Type B pancreatic cell (in vitro differentiated cells): ENCODE measurements around the gene VPS54. TPM values are rescaled to one million over a fixed set of nuclear protein-coding genes. Genes with fewer than 3 reads are reported as not detected.

Source experiments
- DNase-seq: peaks from one replicate; pipeline ENCODE4 v3.0.0; 2021; ENCODE audit warnings: mixed read lengths; ENCODE audit not compliant: unreplicated experiment; ENCODE audit errors: extremely low spot score
- H3K27ac Mint-ChIP-seq: 2 replicates; pipeline ENCODE4 v1.8.0; 2021; ENCODE audit warnings: mild to moderate bottlenecking, mixed read lengths
- H3K27me3 Mint-ChIP-seq: 2 replicates; pipeline ENCODE4 v1.8.0; 2021; ENCODE audit warnings: mixed read lengths
- H3K36me3 Mint-ChIP-seq: 2 replicates; pipeline ENCODE4 v1.8.0; 2021; ENCODE audit warnings: mixed read lengths
- H3K4me1 Mint-ChIP-seq: one replicate; pipeline ENCODE4 v1.8.0; 2021; ENCODE audit warnings: mixed read lengths; ENCODE audit not compliant: unreplicated experiment
- H3K4me3 Mint-ChIP-seq: 2 replicates; pipeline ENCODE4 v1.8.0; 2021; ENCODE audit warnings: mild to moderate bottlenecking, mixed read lengths
- H3K9me3 Mint-ChIP-seq: 2 replicates; pipeline ENCODE4 v1.8.0; 2021; ENCODE audit warnings: mixed read lengths
- total RNA-seq: library from RNA; stranded (reverse); gene quantifications from 2 replicates; pipeline ENCODE4 v1.2.1, GENCODE V29; 2021; ENCODE audit warnings: low replicate concordance
- TF ChIP-seq, protein P1 (sequence below): fragments of 200-600 bp; sonication (generic); conservative IDR thresholded peaks from 2 replicates; pipeline ENCODE4 v1.5.0; 2021; ENCODE audit warnings: antibody characterized with exemption, mild to moderate bottlenecking

VPS54 gene
- total RNA-seq, 1 donor from 2014 or later = 23.3 TPM

DNA sequence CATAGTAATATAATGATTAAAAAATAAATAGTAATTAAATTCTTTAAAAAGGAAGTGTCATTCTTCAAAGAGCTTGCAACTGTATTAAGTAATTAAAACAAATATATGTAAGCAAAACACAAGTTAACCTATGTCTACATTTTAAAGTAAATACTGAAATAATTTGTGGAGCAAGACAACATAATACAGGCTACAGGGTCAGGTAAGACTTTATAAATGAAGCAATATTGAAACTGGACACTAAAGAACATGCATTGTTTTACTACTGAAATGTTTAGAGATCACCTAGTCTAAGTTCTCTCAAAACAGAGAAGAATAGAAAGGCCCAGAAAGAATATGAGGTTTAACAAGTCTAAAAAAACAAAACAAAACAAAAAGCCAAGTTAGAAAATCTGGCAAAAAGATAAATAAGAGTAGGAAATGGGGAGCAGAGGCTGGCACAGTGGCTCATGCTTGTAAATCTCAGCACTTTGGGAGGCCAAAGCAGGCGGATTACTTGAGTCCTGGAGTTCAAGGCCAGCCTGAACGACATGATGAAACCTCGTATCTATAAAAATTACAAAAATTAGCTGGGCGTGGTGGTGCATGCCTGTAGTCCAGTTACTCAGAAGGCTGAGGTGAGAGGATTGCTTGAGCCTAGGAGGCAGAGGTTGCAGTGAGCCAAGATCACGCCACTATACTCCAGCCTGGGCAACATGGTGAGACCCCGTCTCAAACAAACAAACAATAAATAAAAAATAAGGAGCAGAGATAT lies 34.4 kb downstream of the VPS54 start:
- Mint-ChIP-seq H3K4me3 (no peak overlapping the region), H3K27ac (no peak overlapping the region), H3K36me3 (peaks cover 25% of the 10 kb centered on the region), H3K4me1 (peaks cover 8% of the 10 kb centered on the region), H3K9me3 (peaks cover 9% of the 10 kb centered on the region), H3K27me3 (no peaks in the 10 kb centered on the region)
- TF ChIP-seq, protein P1, sequence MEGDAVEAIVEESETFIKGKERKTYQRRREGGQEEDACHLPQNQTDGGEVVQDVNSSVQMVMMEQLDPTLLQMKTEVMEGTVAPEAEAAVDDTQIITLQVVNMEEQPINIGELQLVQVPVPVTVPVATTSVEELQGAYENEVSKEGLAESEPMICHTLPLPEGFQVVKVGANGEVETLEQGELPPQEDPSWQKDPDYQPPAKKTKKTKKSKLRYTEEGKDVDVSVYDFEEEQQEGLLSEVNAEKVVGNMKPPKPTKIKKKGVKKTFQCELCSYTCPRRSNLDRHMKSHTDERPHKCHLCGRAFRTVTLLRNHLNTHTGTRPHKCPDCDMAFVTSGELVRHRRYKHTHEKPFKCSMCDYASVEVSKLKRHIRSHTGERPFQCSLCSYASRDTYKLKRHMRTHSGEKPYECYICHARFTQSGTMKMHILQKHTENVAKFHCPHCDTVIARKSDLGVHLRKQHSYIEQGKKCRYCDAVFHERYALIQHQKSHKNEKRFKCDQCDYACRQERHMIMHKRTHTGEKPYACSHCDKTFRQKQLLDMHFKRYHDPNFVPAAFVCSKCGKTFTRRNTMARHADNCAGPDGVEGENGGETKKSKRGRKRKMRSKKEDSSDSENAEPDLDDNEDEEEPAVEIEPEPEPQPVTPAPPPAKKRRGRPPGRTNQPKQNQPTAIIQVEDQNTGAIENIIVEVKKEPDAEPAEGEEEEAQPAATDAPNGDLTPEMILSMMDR = no peak
- no peak for DNase-seq

DNA sequence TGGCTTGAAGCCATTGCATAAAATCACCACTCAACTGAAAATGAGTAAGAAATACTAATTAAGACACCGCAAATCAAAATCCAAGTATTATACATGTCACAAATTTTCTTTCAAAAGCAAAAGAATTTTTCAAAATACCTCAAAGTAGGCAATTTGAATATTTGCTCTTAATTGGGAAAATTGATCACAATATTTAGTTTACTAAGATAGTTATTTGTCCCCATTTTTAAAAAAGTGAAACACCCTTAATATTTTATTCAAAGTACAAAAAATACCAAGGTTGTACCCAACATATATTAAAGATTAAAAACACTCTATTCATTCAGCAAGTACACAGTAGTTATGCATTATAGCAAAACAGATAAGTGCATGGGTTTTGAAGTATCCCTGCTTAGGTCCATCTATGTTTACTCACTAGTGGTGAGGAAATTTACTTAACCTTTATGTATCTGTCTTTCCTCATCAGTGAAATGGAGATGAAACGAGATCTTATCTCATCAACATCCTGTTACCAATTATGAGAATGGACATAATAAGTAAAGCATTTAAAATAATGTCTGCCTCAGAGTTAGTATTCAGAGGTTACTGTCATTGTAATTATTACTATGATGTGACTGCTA lies 35.1 kb downstream of the VPS54 start:
- Mint-ChIP-seq H3K4me3 (no peak overlapping the region), H3K9me3 (peaks cover 9% of the 10 kb centered on the region), H3K27me3 (no peaks in the 10 kb centered on the region), H3K4me1 (peaks cover 8% of the 10 kb centered on the region), H3K27ac (no peak overlapping the region), H3K36me3 (peaks cover 25% of the 10 kb centered on the region)
- DNase-seq = no peak
- TF ChIP-seq, protein P1 = no peak

GRCh38 chr2:63982335-63982734 lies 36.9 kb downstream of the VPS54 start:
- no peaks in the 10 kb centered on the region for H3K9me3 Mint-ChIP-seq
- H3K4me3 Mint-ChIP-seq = no peak overlapping the region
- H3K27ac Mint-ChIP-seq = no peak overlapping the region
- TF ChIP-seq, protein P1 = no peak
- H3K4me1 Mint-ChIP-seq = peaks cover 8% of the 10 kb centered on the region
- no peaks in the 10 kb centered on the region for H3K27me3 Mint-ChIP-seq
- no peak for DNase-seq
- H3K36me3 Mint-ChIP-seq = peaks cover 28% of the 10 kb centered on the region

GRCh38 chr2:63981702-63982103 lies 37.5 kb downstream of the VPS54 start:
- DNase-seq = no peak

GRCh38 chr2:63980794-63981193 lies 38.4 kb downstream of the VPS54 start:
- no peak overlapping the region for H3K4me3 Mint-ChIP-seq
- H3K36me3 Mint-ChIP-seq = peaks cover 32% of the 10 kb centered on the region
- TF ChIP-seq, protein P1 = no peak
- H3K27me3 Mint-ChIP-seq = no peaks in the 10 kb centered on the region
- no peak for DNase-seq
- H3K9me3 Mint-ChIP-seq = no peaks in the 10 kb centered on the region
- peaks cover 8% of the 10 kb centered on the region for H3K4me1 Mint-ChIP-seq
- no peak overlapping the region for H3K27ac Mint-ChIP-seq

More at GRCh38 chr2:63981702-63982103, 37.5 kb downstream of the VPS54 start:
- Mint-ChIP-seq H3K9me3 (no peaks in the 10 kb centered on the region), H3K36me3 (peaks cover 32% of the 10 kb centered on the region), H3K4me1 (peaks cover 8% of the 10 kb centered on the region), H3K27me3 (no peaks in the 10 kb centered on the region), H3K27ac (no peak overlapping the region), H3K4me3 (no peak overlapping the region)
- TF ChIP-seq, protein P1 = no peak
